ENCODE data around the gene LPCAT1. TPM values are rescaled to one million over a fixed set of nuclear protein-coding genes. Genes with fewer than 3 reads are reported as not detected.
"Not testable (repeated sequence)": the region's sequence is repeated elsewhere in the genome, so short reads cannot be mapped to it uniquely, and the experiment has no call there.

Gene LPCAT1
- polyA plus RNA-seq, 4 donors: 50.5 to 56.4 (median 51.4) TPM

GRCh38 chr5:1523480-1523792 is 324 bp downstream of the LPCAT1 start:
- DNase-seq (ENCODE audit: low read depth in 4 of 4, low spot score in 3 of 4): no peak

- DNase-seq (ENCODE audit: low read depth in 4 of 4, low spot score in 3 of 4): no peak
Measured at GRCh38 chr5:1522601-1523479, 920 bp downstream of the LPCAT1 start.

GRCh38 chr5:1521671-1522600 is 1.8 kb downstream of the LPCAT1 start:
- DNase-seq (ENCODE audit: low read depth in 4 of 4, low spot score in 3 of 4): no peak

DNA sequence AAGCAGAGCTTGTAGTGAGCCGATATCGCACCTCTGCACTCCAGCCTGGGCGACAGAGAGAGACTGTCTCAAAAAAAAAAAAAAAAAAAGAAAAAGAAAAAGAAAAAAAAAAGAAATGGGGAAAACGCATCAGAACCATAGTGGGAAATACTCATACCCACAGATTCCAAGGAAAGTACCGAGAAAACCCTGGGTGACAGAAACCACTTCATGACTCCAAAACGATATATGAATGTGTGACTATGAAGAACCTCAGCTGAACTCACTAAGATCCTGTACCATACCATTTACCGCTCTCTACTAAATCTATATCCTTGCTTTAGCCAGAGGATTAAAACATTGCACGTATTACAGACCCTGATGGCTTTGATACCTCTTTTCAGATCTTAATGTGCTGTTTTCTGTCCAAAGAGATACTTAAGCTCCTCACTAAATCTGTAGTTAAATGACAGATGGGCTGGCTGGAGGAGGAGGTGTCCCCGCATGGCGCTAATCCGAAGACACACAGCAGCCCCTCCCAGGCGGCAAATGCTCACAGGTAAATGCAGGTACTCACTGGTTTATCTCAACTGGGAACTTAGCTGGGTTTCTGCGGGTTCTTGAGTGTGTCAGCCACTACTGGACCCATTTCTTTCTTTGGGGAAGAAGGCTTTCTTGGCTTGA is 2.8 kb downstream of the LPCAT1 start:
- no peak for DNase-seq (ENCODE audit: low read depth in 4 of 4, low spot score in 3 of 4)

GRCh38 chr5:1519631-1520210 is 4.0 kb downstream of the LPCAT1 start:
- DNase-seq (ENCODE audit: low read depth in 4 of 4, low spot score in 3 of 4): no peak

DNA sequence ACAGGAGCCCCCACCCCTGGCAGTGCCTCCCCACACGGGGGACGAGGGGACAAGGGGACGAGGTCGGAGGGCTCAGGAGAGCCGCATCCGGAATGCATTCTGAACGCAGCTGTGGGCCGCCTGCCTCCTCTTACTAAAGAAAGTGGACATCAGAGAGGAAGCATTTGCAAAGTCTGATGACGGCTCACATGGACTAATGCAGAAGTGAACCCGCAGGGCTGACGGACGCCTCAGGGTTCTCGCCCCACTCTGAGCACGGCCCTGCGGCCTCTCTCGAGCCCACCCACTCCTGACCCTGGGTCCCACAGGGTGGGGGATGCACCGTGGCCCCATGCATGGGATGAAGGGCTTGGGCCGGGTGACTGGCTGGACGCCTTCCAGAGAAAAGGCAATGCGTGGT is 5.9 kb downstream of the LPCAT1 start:
- no peak for DNase-seq (ENCODE audit: low read depth in 4 of 4, low spot score in 3 of 4)

- no peak for DNase-seq (ENCODE audit: low read depth in 4 of 4, low spot score in 3 of 4)
Measured at GRCh38 chr5:1516615-1517601, 6.9 kb downstream of the LPCAT1 start.

DNA sequence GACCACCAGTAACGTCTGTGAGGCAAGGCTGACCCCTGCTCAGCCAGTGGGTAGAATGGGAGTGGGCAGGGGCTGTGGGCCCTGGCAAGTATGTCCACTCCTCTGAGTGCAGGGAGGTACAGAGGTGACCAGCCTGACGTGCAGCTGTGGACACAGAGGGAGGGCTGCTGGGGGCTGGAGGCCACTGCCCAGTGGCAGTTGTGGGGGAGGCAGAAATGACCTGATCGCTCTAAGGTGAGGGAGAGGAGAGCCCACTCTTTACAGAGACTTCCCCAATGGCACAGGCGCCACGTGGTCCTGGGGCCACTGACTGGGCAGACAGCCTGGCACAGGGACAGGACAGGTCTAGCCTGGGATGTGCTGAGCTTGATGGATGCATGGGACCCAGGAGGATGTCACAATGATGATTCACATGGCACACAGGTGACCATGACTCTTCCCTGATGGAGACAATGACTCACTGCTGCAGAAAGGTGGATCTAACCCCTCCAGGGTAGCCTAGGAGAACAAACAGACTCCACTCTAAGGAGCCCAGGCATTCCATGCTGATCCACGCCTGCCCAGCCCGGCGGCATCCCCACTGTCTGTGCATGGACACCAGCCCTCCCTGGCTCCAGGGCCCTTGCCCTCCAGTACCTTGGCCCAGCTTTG is 7.7 kb downstream of the LPCAT1 start:
- no peak for DNase-seq (ENCODE audit: low read depth in 4 of 4, low spot score in 3 of 4)

GRCh38 chr5:1515311-1515920 is 8.3 kb downstream of the LPCAT1 start:
- DNase-seq (ENCODE audit: low read depth in 4 of 4, low spot score in 3 of 4): no peak

GRCh38 chr5:1514819-1515310 is 8.9 kb downstream of the LPCAT1 start:
- DNase-seq (ENCODE audit: low read depth in 4 of 4, low spot score in 3 of 4): not testable (repeated sequence)

- no peak for DNase-seq (ENCODE audit: low read depth in 4 of 4, low spot score in 3 of 4)
Measured at GRCh38 chr5:1514027-1514818, 9.5 kb downstream of the LPCAT1 start.

- no peak for DNase-seq (ENCODE audit: low read depth in 4 of 4, low spot score in 3 of 4)
Measured at GRCh38 chr5:1513326-1514026, 10.3 kb downstream of the LPCAT1 start.

DNA sequence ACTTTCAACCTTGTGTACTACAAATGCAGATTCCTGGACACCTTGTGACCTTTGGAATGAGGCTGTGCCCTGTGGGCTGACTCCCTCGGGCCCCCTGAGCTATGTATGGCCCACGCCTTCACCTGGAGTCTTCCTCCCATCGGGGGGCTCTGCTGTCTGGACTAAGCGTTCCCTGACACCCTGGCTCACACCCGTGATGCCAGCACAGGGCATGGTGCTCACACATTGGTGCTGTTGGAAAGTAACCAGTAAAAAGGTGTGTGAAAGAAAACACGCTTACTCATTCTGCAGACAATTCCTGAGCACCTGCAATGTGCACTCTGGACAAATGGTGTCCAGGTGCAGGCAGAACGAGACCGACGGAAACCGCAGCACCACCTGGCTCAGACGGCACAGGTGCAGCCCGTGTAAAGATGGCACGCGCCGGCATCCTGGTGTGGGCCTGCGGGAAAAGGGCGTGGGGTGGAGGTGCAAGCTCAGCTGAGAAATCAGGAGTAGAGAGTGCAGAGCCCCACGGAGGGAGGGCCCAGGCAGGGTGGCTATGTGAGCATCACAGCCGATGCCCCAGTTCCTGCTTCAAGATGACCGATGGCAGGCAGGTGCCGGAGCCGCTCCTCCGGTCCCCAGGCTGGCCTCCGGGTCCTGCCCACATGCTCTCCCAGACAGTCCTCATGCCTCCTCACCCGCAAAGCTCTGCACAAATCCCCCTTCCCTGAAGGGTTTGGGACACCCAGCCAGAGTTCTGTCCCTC is 11.0 kb downstream of the LPCAT1 start:
- DNase-seq (ENCODE audit: low read depth in 4 of 4, low spot score in 3 of 4): no peak

DNA sequence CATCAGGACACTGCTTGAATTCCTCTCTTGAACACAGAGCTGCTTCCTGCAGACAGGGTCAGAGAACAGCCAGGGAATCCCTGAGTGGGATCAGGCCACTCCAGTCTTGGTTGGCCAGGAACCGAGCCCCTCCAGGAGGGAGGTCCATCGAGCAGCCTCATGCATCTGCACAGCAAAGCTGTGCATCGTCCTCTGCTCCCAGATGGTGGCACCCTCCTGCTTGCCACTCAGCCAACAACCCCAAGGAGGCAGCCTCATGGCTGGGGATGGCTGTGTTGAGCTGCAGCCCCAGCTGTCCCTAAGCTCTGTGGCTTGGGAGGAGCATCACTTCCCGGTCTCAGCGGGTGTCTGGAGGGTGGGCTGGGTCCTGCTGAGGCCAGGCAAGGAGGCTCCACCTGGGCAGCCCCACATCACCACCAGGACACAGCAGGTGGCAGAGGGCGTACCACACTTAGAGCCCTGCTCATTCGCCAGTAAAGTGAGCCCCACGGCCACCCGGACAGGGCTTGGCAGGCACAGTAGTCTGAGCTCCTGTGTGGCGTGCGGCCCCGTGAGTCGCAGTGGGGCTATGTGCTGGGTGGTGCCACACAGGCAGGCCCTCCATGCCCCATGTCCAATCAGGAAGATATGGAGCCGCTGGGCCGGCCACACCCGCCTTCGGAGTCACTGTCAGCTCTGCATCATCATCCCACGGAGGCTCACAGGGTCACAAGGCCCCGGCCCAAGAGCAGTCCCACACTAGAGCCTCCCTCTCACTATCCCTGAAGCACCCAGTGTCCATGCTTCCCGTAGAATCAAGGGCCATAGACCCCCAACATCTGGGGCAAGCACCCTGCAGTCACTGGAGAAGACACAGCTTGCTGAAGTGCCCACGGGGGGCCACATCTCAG is 11.9 kb downstream of the LPCAT1 start:
- no peak for DNase-seq (ENCODE audit: low read depth in 4 of 4, low spot score in 3 of 4)

DNA sequence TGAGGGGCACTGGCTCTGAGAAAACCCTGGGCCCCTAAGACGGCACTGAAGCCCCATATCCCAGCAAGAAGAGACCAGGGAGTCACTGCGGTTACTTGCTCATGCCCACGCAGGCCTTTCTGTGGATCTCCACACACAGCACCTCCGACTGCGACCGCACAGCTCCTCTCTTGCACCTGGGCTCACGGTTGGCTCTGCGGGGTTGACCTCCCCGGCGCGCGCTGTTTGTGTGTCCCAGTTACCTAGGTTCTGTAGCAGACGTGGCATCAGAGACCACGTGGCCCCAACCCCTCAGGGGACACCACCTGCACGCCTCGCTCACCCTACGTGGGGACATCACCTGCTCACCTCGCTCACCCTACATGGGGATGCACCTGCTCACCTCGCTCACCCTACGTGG is 12.7 kb downstream of the LPCAT1 start:
- DNase-seq (ENCODE audit: low read depth in 4 of 4, low spot score in 3 of 4): no peak

All from left renal pelvis (tissue), 4 donors.